Islet precursor cell (in vitro differentiated cells): ENCODE data around the gene PTH2.
A peak's percentile ranks its signal among the peaks of the same experiment; 100 is the strongest.

ENCODE experiments used
- DNase-seq: peaks from one replicate; pipeline ENCODE4 v3.0.0-alpha.2; 2018

PTH2 gene

GRCh38 chr19:49409441-49410029 lies 13.7 kb downstream of the PTH2 start:
- DNase-seq, result no peak

DNA sequence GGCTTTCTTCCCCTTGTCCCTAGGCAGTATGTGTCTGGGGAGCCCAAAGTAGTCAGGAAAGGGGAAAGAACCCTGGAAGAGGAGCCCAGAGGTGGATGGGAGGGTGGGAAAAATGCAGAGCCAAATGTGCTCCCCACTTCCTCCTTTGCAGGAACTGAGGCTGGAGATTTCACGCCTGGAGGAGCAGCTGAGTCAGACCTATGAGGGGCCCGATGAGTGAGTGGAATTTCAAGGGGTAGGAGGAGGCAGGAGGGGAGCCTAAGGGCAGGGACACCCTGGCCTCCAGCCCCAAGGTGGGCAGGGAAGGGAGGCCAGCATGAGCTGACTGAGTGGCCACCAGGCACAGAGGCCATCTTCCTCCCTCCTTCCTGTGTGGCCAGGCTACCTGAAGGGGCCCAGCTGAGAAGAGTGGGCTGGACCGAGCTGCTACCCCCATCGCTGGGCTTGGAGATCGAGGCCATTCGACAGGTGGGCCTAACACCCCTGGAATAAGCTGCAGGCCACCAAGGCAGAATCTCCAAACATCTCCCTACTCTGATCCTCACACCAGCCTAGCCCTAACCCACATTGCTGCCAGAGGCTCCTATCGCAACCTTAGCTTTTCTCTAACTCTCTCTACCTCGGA lies 14.3 kb downstream of the PTH2 start:
- no peak for DNase-seq

DNA sequence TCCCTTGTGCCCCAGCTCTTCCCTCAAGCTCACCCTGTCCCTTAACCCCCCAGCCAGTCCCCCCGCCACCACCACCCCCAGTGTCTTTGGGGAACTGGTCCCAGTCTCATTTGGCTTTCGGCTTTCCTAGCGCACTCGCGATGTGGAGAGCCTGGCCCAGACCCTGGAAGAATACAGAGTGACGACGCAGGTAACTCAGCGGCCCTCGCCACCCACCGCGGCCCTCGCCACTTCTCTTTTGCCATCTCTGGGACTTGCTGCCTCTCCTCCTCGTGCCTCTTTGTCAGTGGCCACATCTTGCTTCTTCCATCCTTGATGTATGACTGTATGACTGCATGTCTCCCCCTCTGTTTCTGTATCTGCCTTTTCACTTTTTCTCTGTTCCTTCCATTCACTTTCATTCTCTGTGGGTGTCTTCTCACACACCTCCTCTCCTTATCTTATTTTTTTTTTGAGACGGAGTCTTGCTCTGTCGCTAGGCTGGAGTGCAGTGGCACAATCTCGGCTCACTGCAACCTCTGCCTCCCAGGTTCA lies 15.7 kb downstream of the PTH2 start:
- no peak for DNase-seq

- no peak for DNase-seq
Observed at GRCh38 chr19:49407079-49407478, 16.2 kb downstream of the PTH2 start.

DNA sequence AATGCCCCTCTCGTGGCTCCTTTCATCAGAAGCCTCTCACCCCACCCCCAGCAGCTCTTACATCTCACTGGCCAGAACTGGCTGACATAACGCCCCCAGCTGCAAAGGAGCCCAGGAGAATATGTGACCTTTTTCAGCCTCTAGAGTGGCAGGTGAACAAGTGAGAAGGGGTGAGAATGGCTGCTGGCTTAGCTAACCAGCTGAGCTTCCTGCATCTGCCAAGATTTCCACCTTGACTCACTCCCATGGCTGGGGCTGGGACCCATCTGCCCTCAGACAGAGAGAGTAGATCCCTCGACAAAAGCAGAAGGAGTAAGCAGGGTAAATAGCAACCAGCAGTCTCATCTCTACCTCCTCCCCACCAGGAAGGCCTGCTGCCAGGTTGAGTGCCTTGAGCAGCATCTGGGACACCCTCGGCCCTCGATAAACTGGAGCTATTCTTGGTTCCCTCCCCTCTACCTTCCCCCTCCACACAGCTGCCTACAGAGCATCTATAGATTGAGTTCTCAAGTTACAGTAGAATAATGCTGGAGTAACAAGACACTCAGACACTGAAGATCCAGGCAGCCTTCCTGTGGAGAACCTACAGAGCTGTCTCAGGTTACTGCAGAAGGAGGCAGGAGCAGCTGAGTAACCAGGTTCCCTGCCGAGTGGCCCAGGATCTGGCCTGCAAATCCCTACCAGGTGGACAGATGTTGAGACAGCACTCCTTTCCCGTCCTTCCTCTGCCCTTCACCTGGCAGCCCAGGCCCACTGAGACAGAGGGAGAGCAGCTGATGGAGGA lies 19.6 kb downstream of the PTH2 start:
- peak; percentile 83 for DNase-seq

GRCh38 chr19:49400029-49400428 lies 23.2 kb downstream of the PTH2 start:
- no peak for DNase-seq

DNA sequence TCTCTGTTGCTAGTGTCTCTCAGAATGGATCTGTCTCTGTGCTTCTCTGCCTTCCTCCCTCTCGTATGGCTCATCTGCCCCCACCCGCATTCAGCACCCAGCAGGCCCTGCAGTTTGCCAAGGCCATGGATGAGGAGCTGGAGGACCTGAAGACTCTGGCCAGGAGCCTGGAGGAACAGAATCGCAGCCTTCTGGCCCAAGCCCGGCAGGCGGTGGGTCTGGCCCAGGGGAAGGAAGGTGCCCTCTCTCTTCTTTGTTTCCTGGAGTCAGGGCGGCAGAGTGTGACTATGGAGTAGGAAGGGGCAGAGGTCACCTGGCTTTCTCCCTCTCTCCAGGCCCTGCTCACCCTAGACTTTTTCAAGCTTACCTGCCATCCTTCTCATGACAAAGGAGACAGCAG lies 24.3 kb downstream of the PTH2 start:
- no peak for DNase-seq

- no peak for DNase-seq
Observed at GRCh38 chr19:49398001-49398615, 25.1 kb downstream of the PTH2 start.

GRCh38 chr19:49396738-49397505 lies 26.3 kb downstream of the PTH2 start:
- DNase-seq, result no peak

DNA sequence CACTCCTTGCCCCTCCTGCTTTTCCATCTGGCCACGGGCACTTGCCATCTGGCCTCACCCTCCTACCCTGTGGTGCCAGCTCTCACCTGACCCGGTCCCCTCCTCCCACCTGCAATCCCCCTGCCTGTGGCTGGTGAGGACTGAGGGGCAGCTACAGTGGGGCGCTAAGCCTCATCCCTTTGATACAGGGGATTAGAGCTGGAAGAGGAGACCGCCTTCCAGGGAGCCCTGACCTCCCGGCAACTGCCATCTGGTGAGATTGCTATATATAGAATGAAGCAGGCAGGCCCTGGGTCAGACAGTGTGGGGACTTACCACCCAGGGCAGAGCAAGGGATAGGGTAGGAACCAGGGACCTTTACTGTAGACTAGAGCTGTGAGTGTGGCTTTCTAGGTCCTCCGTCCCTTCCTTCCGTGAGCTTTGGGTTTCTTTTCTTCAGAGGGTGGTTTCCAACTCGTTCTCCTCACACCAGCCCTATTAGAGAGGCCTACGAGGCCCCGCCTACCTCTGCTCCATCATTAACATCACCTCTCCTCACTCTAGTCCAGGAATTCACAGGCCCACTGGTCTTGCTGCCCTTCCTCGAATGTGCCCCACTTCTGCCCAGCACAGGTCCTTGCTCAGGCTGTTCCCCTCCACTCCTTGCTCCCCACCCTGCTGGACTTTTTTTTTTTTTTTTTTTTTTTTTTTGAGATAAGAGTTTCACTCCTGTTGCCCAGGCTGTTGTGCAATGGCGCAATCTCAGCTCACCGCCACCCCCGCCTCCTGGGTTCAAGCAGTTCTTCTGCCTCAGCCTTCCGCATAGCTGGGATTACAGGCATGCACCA lies 27.4 kb downstream of the PTH2 start:
- no peak for DNase-seq

DNA sequence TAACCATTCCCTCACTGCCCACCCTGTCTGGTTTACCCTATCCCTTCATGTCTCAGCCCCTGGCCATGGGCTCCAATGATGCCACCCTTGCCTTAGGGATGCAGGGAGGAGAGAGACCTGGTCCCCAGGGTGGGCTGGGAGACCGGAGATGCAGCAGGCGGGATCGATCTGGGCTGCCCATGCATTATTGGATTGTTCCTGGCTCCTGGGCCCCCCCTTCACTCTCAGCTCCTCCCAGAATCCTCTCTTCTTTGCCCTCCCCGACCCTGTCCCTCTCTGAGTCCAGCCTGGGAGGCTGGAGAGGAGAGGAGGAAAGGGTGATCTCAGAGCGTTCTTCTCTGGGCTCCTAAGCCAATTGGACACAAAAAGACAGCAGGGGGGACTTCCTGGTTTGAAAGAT lies 29.4 kb downstream of the PTH2 start:
- DNase-seq, result no peak

GRCh38 chr19:49391581-49392399 lies 31.5 kb downstream of the PTH2 start:
- DNase-seq, result peak; percentile 92

GRCh38 chr19:49390929-49391359 lies 32.3 kb downstream of the PTH2 start:
- no peak for DNase-seq

DNA sequence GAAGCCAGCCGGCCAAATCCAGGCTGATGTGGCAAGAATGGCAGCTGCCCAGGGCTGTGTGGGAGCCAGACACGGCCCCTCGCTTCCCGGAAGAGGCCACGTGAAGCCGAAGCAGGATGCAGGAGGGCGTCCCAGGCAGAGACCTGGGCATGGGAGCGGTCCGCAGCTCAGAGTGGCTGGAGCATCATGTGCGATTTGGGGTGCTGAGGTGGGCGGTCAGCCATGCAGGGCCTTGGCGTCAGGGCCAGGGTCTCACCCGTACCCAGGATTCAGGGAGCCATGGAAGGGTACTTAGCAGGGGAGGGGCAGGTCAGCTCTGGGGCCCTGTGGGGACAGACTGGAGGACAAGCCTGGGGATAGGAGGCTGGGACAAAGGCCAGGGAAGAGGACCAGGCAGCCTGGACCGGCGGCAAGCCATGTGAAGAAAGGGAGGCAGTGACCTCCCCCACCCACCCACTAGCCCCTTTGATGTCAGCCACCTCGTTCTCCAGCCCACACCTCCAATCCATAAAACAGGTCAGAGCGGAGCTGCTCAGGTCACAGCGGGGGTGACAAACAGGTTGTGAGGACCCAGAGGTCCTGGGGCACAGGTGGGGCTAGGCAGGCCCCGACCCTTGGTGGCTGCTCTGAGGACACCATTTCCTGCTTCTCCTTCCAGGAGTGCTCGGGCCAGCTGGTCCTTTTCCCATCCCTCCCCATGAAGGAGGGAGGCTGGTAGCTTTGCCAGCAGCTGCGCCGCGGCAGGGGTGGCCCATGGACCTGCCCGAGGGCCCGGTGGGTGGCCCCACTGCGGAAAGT lies 32.9 kb downstream of the PTH2 start:
- DNase-seq, result no peak

GRCh38 chr19:49389406-49389805 lies 33.8 kb downstream of the PTH2 start:
- DNase-seq, result no peak

DNA sequence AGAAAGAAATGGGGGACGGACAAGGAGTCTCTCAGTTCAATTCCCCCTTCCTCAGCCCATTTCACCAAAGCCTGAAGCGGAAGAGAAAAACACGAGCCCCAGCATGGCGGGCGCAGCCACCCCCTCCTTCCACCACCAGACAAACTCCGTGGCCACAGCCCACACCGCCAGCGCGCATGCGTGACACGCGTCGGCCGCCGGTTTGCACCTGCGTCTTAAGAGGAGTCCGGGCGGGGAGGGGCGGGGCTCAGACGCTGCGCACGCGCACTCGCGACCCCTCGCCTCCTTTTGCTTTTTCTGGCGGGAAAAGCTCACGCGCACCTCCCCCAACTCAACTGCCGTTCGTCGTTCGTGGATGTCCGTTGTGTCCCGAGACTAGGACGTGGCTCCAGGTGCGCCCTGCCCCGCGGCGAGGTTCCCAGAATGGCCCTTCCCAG lies 35.3 kb downstream of the PTH2 start, which contains the start of gene KASH5:
Gene KASH5 (plus strand): TSS at position 314 of the 437 bp plus-strand sequence. CDS start 2,635 bp downstream, outside the sequence.
- DNase-seq, result no peak

DNA sequence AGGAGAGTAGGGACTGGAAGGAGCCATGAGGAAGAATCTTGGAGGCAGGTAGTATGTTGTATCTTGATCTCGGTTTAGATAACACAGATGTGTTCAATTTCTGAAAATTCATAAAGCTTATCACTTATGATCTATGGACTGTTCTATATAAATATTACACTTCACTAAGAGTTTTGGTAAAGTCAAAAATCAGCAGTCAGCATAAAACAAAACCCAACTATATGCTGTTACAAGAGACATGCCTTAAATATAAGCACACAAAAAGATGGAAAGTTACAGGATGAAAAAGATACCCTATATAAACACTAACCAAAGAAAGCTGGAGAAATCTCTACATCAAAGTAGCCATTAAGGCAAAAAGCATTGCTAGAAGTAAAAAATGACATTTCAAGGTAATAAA lies 39.6 kb downstream of the PTH2 start:
- DNase-seq, result no peak

DNA sequence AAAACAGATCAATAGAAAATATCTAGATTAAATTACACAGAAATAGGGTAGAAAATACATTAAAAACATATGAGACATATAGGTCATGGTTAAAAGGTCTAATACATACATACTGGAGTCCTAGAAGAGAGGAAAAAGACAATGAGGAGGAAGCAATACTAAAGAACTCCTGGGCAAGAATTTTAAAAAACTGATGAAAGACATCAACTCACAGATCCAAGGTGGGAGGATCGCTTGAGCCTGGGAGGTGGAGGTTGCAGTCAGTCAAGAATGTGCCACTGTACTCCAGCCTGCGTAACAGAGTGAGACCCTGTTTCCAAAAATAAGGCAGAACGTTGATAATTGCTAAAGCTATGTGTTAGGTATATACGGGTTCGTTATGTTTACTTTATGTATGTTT lies 40.6 kb downstream of the PTH2 start:
- DNase-seq, result no peak

DNA sequence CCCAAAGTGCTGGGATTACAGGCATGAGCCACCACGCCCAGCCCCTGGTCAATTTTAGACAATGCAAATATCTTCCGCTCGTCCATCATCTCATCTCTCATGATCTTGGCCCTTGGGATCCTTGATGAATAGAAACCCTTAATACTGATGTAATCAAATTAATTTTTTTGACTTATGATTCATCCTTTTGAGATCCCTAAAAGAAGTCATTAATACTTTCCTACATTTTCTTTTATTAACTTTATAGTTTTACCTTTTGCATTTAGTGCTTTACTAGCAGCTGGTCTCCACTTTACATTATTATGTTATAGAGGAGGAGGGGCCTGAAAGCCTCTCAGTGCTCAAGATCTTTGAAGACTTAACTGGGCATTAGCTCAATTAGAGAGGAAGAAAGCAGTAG lies 42.9 kb downstream of the PTH2 start:
- DNase-seq, result no peak

DNA sequence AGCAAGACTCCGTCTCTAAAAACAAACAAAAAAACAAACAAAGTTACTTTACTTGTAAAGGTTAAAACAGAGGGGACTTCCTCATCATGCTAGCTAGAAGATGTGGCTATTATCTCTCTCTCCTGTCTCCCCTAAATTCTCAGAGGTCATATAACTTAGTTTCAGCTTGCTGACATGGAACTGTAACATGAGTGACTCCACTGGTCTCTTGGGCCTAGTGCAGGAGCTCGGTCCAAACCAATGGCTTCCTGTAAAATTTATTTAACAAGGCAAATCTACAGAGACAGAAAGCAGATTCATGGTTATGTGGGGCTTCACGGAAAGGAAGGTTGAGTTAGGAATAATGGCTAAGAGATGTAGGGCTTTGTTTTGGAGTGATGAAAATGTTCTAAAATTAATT lies 44.7 kb downstream of the PTH2 start:
- no peak for DNase-seq
